Osteocyte (in vitro differentiated cells): ENCODE results near the gene APH1B. TPM values are rescaled to one million over a fixed set of nuclear protein-coding genes. Genes with fewer than 3 reads are reported as not detected.

Experiments used
- DNase-seq: peaks from one replicate; pipeline ENCODE4 v3.0.0; 2021; ENCODE audit warnings: mixed read lengths; ENCODE audit not compliant: unreplicated experiment; ENCODE audit errors: extremely low spot score
- H3K27ac Mint-ChIP-seq: one replicate; pipeline ENCODE4 v1.8.0; 2021; ENCODE audit warnings: mild to moderate bottlenecking, mixed read lengths; ENCODE audit not compliant: unreplicated experiment
- H3K27me3 Mint-ChIP-seq: one replicate; pipeline ENCODE4 v1.8.0; 2021; ENCODE audit warnings: mixed read lengths; ENCODE audit not compliant: unreplicated experiment
- H3K36me3 Mint-ChIP-seq: one replicate; pipeline ENCODE4 v1.8.0; 2021; ENCODE audit warnings: mixed read lengths; ENCODE audit not compliant: unreplicated experiment
- H3K4me1 Mint-ChIP-seq: one replicate; pipeline ENCODE4 v1.8.0; 2021; ENCODE audit warnings: mixed read lengths; ENCODE audit not compliant: unreplicated experiment
- H3K4me3 Mint-ChIP-seq: one replicate; pipeline ENCODE4 v1.8.0; 2021; ENCODE audit warnings: mild to moderate bottlenecking, moderate library complexity, mixed read lengths; ENCODE audit not compliant: unreplicated experiment
- H3K9me3 Mint-ChIP-seq: one replicate; pipeline ENCODE4 v1.8.0; 2021; ENCODE audit warnings: mixed read lengths; ENCODE audit not compliant: unreplicated experiment
- CTCF ChIP-seq: fragments of 200-600 bp; sonication (generic); IDR thresholded peaks from 2 replicates; pipeline ENCODE4 v1.5.0; 2021; ENCODE audit warnings: antibody characterized with exemption, mild to moderate bottlenecking, moderate library complexity
- total RNA-seq: library from RNA; stranded (reverse); gene quantifications from 2 replicates; pipeline ENCODE4 v1.2.1, GENCODE V29; 2021

APH1B gene
- total RNA-seq, 1 donor from 2014 or later = 13.9 TPM

GRCh38 chr15:63353887-63354286, 76.5 kb downstream of the APH1B start:
- H3K4me1 Mint-ChIP-seq = peaks cover 11% of the 10 kb centered on the region
- H3K4me3 Mint-ChIP-seq = no peak overlapping the region
- H3K27me3 Mint-ChIP-seq = peaks cover 3% of the 10 kb centered on the region
- DNase-seq = no peak
- H3K9me3 Mint-ChIP-seq = no peaks in the 10 kb centered on the region
- H3K36me3 Mint-ChIP-seq = no peaks in the 10 kb centered on the region
- TF ChIP-seq CTCF = no peak
- no peak overlapping the region for H3K27ac Mint-ChIP-seq

- Mint-ChIP-seq H3K9me3 (no peaks in the 10 kb centered on the region), H3K27me3 (peaks cover 12% of the 10 kb centered on the region), H3K4me3 (no peak overlapping the region), H3K36me3 (no peaks in the 10 kb centered on the region), H3K27ac (no peak overlapping the region), H3K4me1 (peaks cover 5% of the 10 kb centered on the region)
- no peak for TF ChIP-seq CTCF
- DNase-seq = no peak
Measured at GRCh38 chr15:63354821-63355650, 77.6 kb downstream of the APH1B start.

- Mint-ChIP-seq H3K27me3 (peaks cover 16% of the 10 kb centered on the region), H3K4me3 (no peak overlapping the region), H3K9me3 (no peaks in the 10 kb centered on the region), H3K27ac (no peak overlapping the region), H3K36me3 (no peaks in the 10 kb centered on the region), H3K4me1 (no peaks in the 10 kb centered on the region)
- no peak for DNase-seq
- TF ChIP-seq CTCF = no peak
Measured at GRCh38 chr15:63357061-63357460, 79.7 kb downstream of the APH1B start.

GRCh38 chr15:63357731-63358130, 80.3 kb downstream of the APH1B start:
- no peak overlapping the region for H3K27ac Mint-ChIP-seq
- no peaks in the 10 kb centered on the region for H3K9me3 Mint-ChIP-seq
- DNase-seq = no peak
- H3K27me3 Mint-ChIP-seq = peaks cover 16% of the 10 kb centered on the region
- no peak for TF ChIP-seq CTCF
- H3K4me1 Mint-ChIP-seq = no peaks in the 10 kb centered on the region
- no peak overlapping the region for H3K4me3 Mint-ChIP-seq
- H3K36me3 Mint-ChIP-seq = no peaks in the 10 kb centered on the region

GRCh38 chr15:63358241-63359029, 81.0 kb downstream of the APH1B start:
- DNase-seq = no peak
- peaks cover 16% of the 10 kb centered on the region for H3K27me3 Mint-ChIP-seq
- no peaks in the 10 kb centered on the region for H3K36me3 Mint-ChIP-seq
- no peak for TF ChIP-seq CTCF
- no peaks in the 10 kb centered on the region for H3K9me3 Mint-ChIP-seq
- peaks cover 5% of the 10 kb centered on the region for H3K4me1 Mint-ChIP-seq
- no peak overlapping the region for H3K27ac Mint-ChIP-seq
- H3K4me3 Mint-ChIP-seq = no peak overlapping the region
